HG03571 (cell line): ENCODE measurements around the gene SSU72.
"Not testable (repeated sequence)": the region's sequence is repeated elsewhere in the genome, so short reads cannot be mapped to it uniquely, and the experiment has no call there.

ENCODE experiments used
- ATAC-seq: cut with Tn5 transposase; IDR thresholded peaks from one replicate; pipeline ENCODE4 v1.9.1; 2021; ENCODE audit not compliant: unreplicated experiment

The SSU72 gene

DNA sequence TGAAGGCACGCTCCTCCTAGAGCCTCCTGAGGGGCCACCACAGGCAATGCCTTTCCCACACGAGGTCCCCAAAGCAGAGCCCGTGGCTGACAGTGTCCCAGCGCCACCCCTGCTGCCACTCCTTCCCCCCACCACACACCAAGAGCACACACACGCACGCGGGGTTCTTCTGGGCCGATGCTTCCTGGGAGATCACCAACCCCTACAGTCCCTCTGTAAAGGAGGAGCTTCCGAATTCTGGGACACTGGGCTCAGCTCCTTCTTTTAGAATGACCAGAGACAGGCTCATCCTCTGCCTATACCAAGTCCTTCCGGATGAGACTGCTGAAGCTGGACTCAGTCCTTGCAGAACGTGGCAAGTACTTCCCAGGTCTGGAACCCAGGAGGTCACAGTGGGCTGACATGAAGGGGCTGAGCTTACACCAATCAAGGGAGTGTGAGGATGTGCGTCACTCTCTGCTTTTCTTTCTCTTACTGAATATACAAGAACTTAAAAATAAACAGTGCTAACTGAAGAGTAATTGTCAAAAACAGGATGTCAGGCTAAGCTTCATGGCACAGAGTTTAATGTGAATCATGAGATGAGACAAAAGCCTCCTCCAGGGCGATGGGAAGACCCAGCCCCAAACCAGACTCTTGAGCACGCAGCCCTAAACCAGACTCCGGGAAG lies 12.7 kb downstream of the SSU72 start:
- no peak for ATAC-seq

DNA sequence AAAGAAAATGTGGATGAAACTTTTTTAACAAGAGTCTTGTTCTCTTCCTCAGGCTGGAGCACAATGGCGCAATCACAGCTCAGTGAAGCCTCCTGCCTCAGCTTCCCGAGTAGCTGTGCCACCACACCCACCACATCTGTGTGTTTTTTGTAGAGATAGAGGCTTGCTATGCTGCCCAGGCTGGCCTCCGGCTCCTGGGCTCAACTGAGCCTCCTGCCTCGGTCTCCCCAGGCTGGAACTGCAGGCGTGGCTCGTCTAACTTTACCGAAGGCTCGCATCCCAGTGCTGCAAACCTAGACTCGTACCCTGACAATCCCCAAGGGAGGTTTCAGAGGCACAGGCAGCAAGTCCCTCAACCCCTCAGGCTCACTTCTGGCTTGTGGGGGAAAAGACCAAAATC lies 14.5 kb downstream of the SSU72 start:
- no peak for ATAC-seq

GRCh38 chr1:1559066-1559465 lies 15.6 kb downstream of the SSU72 start:
- ATAC-seq, result no peak

- ATAC-seq, result no peak
Measured at GRCh38 chr1:1558591-1558990, 16.1 kb downstream of the SSU72 start.

DNA sequence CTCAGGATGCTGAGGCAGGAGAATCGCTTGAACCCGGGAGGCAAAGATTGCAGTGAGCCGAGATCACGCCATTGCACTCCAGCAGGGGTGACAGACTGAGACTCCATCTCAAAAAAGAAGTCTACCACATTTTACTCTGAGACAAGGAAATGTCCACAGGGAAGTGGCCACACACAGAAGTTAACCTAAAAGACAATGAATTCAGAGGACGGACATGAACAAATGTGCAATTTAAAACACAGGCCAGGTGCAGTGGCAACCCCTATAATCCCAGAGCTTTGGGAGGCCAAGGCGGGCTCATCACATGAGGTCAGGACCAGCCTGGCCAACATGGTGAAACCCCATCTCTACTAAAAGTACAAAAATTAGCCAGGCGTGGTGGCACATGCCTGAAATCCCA lies 17.0 kb downstream of the SSU72 start:
- not testable (repeated sequence) for ATAC-seq

DNA sequence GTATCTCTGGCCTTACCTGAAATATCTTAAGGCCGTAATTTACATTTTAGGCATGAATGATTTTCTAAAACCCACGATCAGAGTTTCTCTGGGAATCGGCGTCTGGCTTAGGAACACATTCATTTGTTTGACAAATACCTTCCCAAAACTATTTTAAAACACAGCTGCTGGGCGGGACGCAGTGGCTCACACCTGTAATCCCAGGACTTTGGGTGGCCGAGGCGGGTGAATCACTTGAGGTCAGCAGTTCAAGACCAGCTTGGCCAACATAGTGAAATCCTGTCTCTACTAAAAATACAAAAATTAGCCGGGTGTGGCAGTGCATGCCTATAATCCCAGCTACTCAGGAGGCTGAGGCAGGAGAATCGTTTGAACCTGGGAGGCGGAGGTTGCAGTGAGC lies 17.7 kb downstream of the SSU72 start:
- ATAC-seq, result not testable (repeated sequence)

- no peak for ATAC-seq
Measured at GRCh38 chr1:1556505-1556904, 18.2 kb downstream of the SSU72 start.

- ATAC-seq, result no peak
Measured at GRCh38 chr1:1554926-1555915, 19.4 kb downstream of the SSU72 start.

DNA sequence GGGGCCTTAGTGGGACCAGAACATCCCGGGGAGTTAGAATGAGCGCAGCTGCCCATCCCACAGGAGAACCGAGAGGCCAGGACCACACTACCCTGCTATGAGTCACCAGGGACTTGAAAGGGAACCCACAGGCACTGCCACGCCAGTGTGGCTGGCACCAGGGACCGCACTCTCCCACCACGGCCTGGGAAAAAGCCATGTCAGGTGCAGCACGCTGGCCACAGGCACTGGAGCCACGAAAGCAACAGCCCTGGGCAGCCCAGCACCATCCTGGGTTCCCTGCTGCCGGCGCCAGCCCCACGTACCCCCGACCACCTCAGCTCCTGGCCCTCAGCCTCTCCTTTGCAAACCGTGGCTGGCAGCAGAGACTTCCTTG lies 20.1 kb downstream of the SSU72 start:
- no peak for ATAC-seq

DNA sequence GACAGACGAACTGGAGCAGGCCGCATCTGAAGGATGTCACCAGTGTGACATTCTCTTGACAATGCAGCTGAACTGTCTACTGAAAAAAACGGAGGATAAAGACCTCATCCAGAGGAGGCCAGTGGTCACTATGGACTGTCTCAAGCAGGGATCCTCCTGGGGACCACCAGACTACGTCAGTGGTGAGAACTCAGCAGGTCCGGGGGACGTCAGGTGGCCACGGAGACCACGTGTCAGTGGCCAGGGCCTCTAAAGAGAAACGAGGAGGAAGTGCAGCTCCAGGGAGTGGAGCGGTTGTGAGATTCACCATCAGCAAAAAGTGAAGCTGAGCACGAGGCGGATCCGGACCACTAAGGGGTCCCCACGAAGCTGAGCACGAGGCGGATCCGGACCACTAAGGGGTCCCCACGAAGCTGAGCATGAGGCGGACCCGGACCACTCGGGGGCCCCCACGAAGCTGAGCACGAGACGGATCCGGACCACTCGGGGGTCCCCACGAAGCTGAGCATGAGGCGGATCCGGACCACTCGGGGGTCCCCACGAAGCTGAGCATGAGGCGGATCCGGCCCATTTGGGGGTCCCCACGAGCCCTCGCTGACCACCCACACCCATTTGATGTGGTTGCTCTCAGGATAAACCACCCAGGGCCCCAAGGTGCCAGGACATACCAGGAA lies 20.7 kb downstream of the SSU72 start:
- ATAC-seq, result no peak

GRCh38 chr1:1552263-1552639 lies 22.4 kb downstream of the SSU72 start:
- ATAC-seq, result no peak

GRCh38 chr1:1551524-1552262 lies 23.0 kb downstream of the SSU72 start:
- no peak for ATAC-seq

DNA sequence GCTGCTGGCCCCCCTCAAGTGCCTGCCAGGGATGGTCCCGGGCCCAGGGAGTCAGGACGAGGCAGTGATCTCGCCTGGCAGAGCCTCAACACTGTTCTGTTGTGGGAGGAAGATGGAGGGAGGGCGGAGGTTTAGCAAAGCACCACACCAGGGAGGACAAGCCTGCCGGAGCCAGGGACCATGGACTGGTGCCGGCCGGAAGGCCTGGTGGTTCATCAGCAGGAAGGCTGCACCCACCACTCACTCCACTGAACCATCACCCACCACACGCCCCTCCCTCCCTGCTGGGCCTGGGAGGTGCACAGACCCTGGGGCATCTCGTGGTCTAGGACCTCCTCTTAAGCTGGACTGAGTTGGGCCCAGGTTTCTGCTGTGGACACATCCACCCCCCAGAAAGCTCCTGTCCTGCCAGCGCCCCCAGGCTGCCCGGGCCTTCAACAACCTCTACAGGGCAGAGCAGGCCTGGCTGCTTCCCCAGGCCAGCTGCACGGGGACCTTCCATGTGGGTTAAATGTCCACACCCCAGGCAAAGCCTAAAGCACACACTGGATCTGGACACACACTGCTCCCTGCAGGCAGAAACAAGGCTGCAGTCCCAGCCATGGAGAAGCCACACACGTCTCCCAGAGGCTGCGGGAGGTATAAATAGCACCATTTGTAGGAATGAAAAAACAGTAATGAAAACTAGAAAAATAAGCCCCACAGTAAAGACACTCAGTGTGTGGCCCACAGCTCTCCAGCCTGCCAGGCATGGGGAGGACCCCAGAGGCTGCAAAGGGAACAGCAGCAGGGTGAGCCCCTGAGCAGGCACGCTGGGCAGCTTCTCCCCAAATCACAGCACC lies 23.9 kb downstream of the SSU72 start:
- ATAC-seq, result no peak

DNA sequence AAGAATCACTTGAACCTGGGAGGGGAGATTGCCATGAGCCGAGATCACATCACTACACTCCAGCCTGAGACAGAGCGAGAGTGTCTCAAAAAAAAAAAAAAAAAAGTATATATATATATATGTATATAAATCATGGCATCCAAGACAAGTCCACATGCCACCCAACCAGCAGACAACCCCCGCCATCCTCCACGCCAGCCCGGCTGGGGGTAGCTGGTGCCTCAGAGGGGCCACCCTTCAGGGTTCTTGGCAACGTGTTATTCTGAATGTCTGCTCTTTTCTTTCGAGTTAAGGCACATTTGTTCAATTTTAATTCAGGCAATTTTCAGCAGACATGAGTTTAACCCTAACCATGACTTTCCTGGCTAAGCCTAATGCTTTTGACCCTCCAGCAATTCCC lies 24.6 kb downstream of the SSU72 start:
- no peak for ATAC-seq

- no peak for ATAC-seq
Measured at GRCh38 chr1:1548591-1548990, 26.1 kb downstream of the SSU72 start.

DNA sequence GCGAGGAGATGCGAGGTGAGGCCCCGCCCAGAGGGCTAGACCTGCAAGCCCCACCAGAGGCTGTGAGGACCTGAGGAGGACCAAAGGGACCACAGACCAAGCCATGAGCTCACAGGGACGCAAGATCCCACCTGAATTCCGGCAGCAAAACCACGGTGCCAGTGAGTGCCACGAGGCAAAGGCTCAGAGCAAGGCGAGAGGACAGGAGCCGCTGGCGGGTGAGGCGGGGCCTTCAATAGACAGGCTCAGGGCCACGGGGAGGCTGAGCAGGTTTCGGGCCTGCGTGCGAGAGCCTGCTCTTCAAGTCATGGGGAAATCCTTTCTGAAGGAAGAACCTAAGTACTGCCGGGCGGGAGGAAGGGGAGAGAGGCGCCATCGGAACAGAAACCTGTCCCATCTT lies 27.2 kb downstream of the SSU72 start:
- ATAC-seq, result no peak

GRCh38 chr1:1547011-1547410 lies 27.7 kb downstream of the SSU72 start:
- no peak for ATAC-seq

DNA sequence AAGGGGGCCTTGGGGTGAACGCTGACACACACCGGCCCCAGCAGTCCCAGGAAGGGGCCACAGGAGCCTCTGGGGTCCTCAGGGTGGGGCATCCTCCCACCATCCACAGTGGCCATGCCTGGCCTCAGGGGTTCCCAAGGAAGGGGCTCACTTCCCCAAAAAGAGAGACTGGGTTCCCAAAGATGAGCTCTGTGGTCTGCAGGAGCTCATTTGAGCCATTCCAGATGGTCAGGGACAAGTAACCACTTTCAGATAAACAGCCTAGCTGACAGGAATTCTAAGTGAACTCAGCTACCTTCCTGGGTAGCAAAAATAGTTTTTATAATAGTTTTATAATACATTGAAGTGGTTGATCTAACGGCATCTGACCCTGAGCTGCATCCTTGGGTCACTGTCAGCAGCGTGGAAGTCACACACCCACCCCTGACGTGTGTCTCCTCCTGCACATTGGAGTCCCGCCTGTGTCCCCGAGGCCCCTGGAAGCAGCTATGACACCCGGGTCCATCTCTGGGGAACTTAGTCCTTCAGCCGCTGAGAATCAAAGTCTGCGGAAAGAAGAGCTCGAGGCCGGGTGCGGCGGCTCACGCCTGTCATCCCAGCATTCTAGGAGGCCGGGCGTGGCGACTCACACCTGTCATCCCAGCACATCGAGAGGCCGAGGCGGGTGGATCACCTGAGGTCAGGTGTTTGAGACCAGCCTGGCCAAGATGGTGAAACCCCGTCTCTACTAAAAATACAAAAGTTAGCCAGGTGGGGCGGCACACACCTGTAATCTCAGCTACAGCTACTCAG lies 28.5 kb downstream of the SSU72 start:
- no peak for ATAC-seq

- ATAC-seq, result no peak
Measured at GRCh38 chr1:1544544-1544943, 30.1 kb downstream of the SSU72 start.
